ENCODE results near the gene UTF1.

The UTF1 gene

GRCh38 chr10:133274751-133275683, 45.0 kb downstream of the UTF1 start:
- peak overlapping the region; percentile 88 for H3K4me3 Mint-ChIP-seq
- DNase-seq = peak; percentile 90
- H3K36me3 Mint-ChIP-seq (ENCODE audit: low read depth) = peaks cover 67% of the 10 kb centered on the region
- peaks cover 33% of the 10 kb centered on the region for H3K4me1 Mint-ChIP-seq (ENCODE audit: low read depth)
- H3K27ac Mint-ChIP-seq = peak overlapping the region; percentile 89
- H3K9me3 Mint-ChIP-seq = no peaks in the 10 kb centered on the region
- no peaks in the 10 kb centered on the region for H3K27me3 Mint-ChIP-seq

- Mint-ChIP-seq H3K27ac (peak overlapping the region; percentile 89), H3K27me3 (no peaks in the 10 kb centered on the region), H3K4me3 (peak overlapping the region; percentile 88), H3K4me1 (ENCODE audit: low read depth) (peaks cover 33% of the 10 kb centered on the region), H3K9me3 (no peaks in the 10 kb centered on the region), H3K36me3 (ENCODE audit: low read depth) (peaks cover 65% of the 10 kb centered on the region)
- peak; percentile 75 for DNase-seq
Measured at GRCh38 chr10:133275684-133276092, 45.7 kb downstream of the UTF1 start.

GRCh38 chr10:133276100-133276434, 46.0 kb downstream of the UTF1 start:
- H3K4me1 Mint-ChIP-seq (ENCODE audit: low read depth) = peaks cover 33% of the 10 kb centered on the region
- peak overlapping the region; percentile 89 for H3K27ac Mint-ChIP-seq
- peak overlapping the region; percentile 88 for H3K4me3 Mint-ChIP-seq
- H3K9me3 Mint-ChIP-seq = no peaks in the 10 kb centered on the region
- peaks cover 64% of the 10 kb centered on the region for H3K36me3 Mint-ChIP-seq (ENCODE audit: low read depth)
- no peak for DNase-seq
- no peaks in the 10 kb centered on the region for H3K27me3 Mint-ChIP-seq

- peaks cover 33% of the 10 kb centered on the region for H3K4me1 Mint-ChIP-seq (ENCODE audit: low read depth)
- peaks cover 66% of the 10 kb centered on the region for H3K36me3 Mint-ChIP-seq (ENCODE audit: low read depth)
- H3K9me3 Mint-ChIP-seq = no peaks in the 10 kb centered on the region
- H3K4me3 Mint-ChIP-seq = peak within 1 kb of the TSS; percentile 88
- H3K27ac Mint-ChIP-seq = peak within 1 kb of the TSS; percentile 89
- DNase-seq = peak; percentile 79
- H3K27me3 Mint-ChIP-seq = no peaks in the 10 kb centered on the region
Measured at GRCh38 chr10:133276435-133277201, 46.6 kb downstream of the UTF1 start, which contains the start of gene ADAM8. ADAM8 (minus strand) TSS chr10:133276868; CDS start chr10:133276817, 51 bp downstream.

- Mint-ChIP-seq H3K27ac (peak overlapping the region; percentile 26), H3K4me3 (peak overlapping the region; percentile 61), H3K4me1 (ENCODE audit: low read depth) (peaks cover 33% of the 10 kb centered on the region), H3K36me3 (ENCODE audit: low read depth) (peaks cover 67% of the 10 kb centered on the region), H3K27me3 (no peaks in the 10 kb centered on the region), H3K9me3 (no peaks in the 10 kb centered on the region)
- no peak for DNase-seq
Measured at GRCh38 chr10:133277277-133277992, 47.4 kb downstream of the UTF1 start.

GRCh38 chr10:133277993-133278576, 48.1 kb downstream of the UTF1 start:
- no peaks in the 10 kb centered on the region for H3K9me3 Mint-ChIP-seq
- H3K4me1 Mint-ChIP-seq (ENCODE audit: low read depth) = peaks cover 33% of the 10 kb centered on the region
- peaks cover 69% of the 10 kb centered on the region for H3K36me3 Mint-ChIP-seq (ENCODE audit: low read depth)
- no peaks in the 10 kb centered on the region for H3K27me3 Mint-ChIP-seq
- peak overlapping the region; percentile 61 for H3K4me3 Mint-ChIP-seq
- H3K27ac Mint-ChIP-seq = peak overlapping the region; percentile 82
- DNase-seq = no peak

GRCh38 chr10:133278577-133279265, 48.7 kb downstream of the UTF1 start:
- peak; percentile 67 for DNase-seq
- no peaks in the 10 kb centered on the region for H3K27me3 Mint-ChIP-seq
- peaks cover 33% of the 10 kb centered on the region for H3K4me1 Mint-ChIP-seq (ENCODE audit: low read depth)
- H3K4me3 Mint-ChIP-seq = peak overlapping the region; percentile 61
- no peaks in the 10 kb centered on the region for H3K9me3 Mint-ChIP-seq
- peaks cover 72% of the 10 kb centered on the region for H3K36me3 Mint-ChIP-seq (ENCODE audit: low read depth)
- H3K27ac Mint-ChIP-seq = peak overlapping the region; percentile 82

GRCh38 chr10:133279326-133280226, 49.6 kb downstream of the UTF1 start:
- Mint-ChIP-seq H3K4me1 (ENCODE audit: low read depth) (peaks cover 31% of the 10 kb centered on the region), H3K27me3 (no peaks in the 10 kb centered on the region), H3K9me3 (no peaks in the 10 kb centered on the region), H3K4me3 (no peak overlapping the region), H3K27ac (peak overlapping the region; percentile 8), H3K36me3 (ENCODE audit: low read depth) (peaks cover 79% of the 10 kb centered on the region)
- no peak for DNase-seq

GRCh38 chr10:133280391-133281059, 50.5 kb downstream of the UTF1 start:
- Mint-ChIP-seq H3K27ac (no peak overlapping the region), H3K4me1 (ENCODE audit: low read depth) (peaks cover 29% of the 10 kb centered on the region), H3K4me3 (no peak overlapping the region), H3K27me3 (no peaks in the 10 kb centered on the region), H3K9me3 (no peaks in the 10 kb centered on the region), H3K36me3 (ENCODE audit: low read depth) (peaks cover 80% of the 10 kb centered on the region)
- DNase-seq = no peak

- H3K4me1 Mint-ChIP-seq (ENCODE audit: low read depth) = peaks cover 25% of the 10 kb centered on the region
- no peak for DNase-seq
- H3K9me3 Mint-ChIP-seq = no peaks in the 10 kb centered on the region
- peaks cover 80% of the 10 kb centered on the region for H3K36me3 Mint-ChIP-seq (ENCODE audit: low read depth)
- no peaks in the 10 kb centered on the region for H3K27me3 Mint-ChIP-seq
- H3K4me3 Mint-ChIP-seq = no peak overlapping the region
- H3K27ac Mint-ChIP-seq = no peak overlapping the region
Measured at GRCh38 chr10:133281084-133281483, 51.1 kb downstream of the UTF1 start.

Data from activated T-cell treated with anti-CD3 and anti-CD28 coated beads, Interleukin-2, amount 50 U/mL, for 24 hours (primary cell).